Thyroid gland (tissue), 4 donors: ENCODE data around the gene WIPF1.

Experiments
- CTCF ChIP-seq, 6 experiments: fragments of 200-600 bp in 3 of 6; fragments of 450-650 bp in 3 of 6; sonication (generic) in 3 of 6; IDR thresholded peaks; one replicate each; pipeline ENCODE4 v1.5.1; 2016 to 2019; ENCODE audit warnings: antibody characterized with exemption in 6 of 6, mild to moderate bottlenecking in 2 of 6, inconsistent platforms in 1 of 6, moderate library complexity in 1 of 6
- POLR2A ChIP-seq, 2 donors: fragments of 450-650 bp; IDR thresholded peaks; one replicate each; pipeline ENCODE4 v1.6.1; 2017; ENCODE audit warnings: antibody characterized with exemption in 2 of 2, mild to moderate bottlenecking in 2 of 2, moderate library complexity in 1 of 2

- TF ChIP-seq CTCF (IDR thresholded peaks at IDR 0.05) (peak in 5 of 6 experiments; percentile 10 to 57 (median 40)), POLR2A (IDR thresholded peaks at IDR 0.05) (no peak)
Observed at GRCh38 chr2:174605687-174606086, 8.1 kb upstream of the WIPF1 start.
